SU-DHL-6 (cell line): ENCODE measurements around the gene B4GAT1.

Experiments used
- EZH2phosphoT487 ChIP-seq: fragments of 200-600 bp; sonication (generic), shearing (Covaris generic); conservative IDR thresholded peaks from 2 replicates; pipeline ENCODE4 v1.6.1; 2018; ENCODE audit warnings: mild to moderate bottlenecking, antibody characterized with exemption, low read length, moderate library complexity, mixed read lengths
- TF ChIP-seq, protein P1 (sequence below): fragments of 200-600 bp; sonication (generic); IDR thresholded peaks from one replicate; pipeline ENCODE4 v1.5.1; 2017; ENCODE audit warnings: antibody characterized with exemption, mild to moderate bottlenecking, low read length, moderate library complexity; ENCODE audit not compliant: insufficient read depth, poor library complexity, severe bottlenecking

GRCh38 chr11:66316849-66317251 lies 30.6 kb downstream of the B4GAT1 start, which contains the start of gene CD248:
- TF ChIP-seq, protein P1, sequence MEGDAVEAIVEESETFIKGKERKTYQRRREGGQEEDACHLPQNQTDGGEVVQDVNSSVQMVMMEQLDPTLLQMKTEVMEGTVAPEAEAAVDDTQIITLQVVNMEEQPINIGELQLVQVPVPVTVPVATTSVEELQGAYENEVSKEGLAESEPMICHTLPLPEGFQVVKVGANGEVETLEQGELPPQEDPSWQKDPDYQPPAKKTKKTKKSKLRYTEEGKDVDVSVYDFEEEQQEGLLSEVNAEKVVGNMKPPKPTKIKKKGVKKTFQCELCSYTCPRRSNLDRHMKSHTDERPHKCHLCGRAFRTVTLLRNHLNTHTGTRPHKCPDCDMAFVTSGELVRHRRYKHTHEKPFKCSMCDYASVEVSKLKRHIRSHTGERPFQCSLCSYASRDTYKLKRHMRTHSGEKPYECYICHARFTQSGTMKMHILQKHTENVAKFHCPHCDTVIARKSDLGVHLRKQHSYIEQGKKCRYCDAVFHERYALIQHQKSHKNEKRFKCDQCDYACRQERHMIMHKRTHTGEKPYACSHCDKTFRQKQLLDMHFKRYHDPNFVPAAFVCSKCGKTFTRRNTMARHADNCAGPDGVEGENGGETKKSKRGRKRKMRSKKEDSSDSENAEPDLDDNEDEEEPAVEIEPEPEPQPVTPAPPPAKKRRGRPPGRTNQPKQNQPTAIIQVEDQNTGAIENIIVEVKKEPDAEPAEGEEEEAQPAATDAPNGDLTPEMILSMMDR = no peak
- no peak for TF ChIP-seq EZH2phosphoT487
